Fibroblast of villous mesenchyme (primary cell): ENCODE results near the gene PROZ. TPM values are rescaled to one million over a fixed set of nuclear protein-coding genes. Genes with fewer than 3 reads are reported as not detected.

Experiments used
- DNase-seq: peaks from one replicate; pipeline ENCODE4 v3.0.0-alpha.2; 2010; ENCODE audit warnings: low read depth
- H3K4me3 ChIP-seq: 2 replicates; pipeline ENCODE4 v1.5.1; 2011; ENCODE audit warnings: low read depth, mild to moderate bottlenecking, low read length
- total RNA-seq: library from RNA; depleted of rRNA; stranded (reverse); fragments of >200 nt; gene quantifications from 2 replicates; pipeline ENCODE4 v1.2.3, GENCODE V29; 2012
- TF ChIP-seq, protein P1 (sequence below): IDR thresholded peaks from 2 replicates; pipeline ENCODE4 v1.5.1; 2012; ENCODE audit warnings: low read depth, mild to moderate bottlenecking, low read length; ENCODE audit not compliant: insufficient read depth

PROZ gene
- total RNA-seq, 1 donor = under 0.01 TPM

- TF ChIP-seq, protein P1, sequence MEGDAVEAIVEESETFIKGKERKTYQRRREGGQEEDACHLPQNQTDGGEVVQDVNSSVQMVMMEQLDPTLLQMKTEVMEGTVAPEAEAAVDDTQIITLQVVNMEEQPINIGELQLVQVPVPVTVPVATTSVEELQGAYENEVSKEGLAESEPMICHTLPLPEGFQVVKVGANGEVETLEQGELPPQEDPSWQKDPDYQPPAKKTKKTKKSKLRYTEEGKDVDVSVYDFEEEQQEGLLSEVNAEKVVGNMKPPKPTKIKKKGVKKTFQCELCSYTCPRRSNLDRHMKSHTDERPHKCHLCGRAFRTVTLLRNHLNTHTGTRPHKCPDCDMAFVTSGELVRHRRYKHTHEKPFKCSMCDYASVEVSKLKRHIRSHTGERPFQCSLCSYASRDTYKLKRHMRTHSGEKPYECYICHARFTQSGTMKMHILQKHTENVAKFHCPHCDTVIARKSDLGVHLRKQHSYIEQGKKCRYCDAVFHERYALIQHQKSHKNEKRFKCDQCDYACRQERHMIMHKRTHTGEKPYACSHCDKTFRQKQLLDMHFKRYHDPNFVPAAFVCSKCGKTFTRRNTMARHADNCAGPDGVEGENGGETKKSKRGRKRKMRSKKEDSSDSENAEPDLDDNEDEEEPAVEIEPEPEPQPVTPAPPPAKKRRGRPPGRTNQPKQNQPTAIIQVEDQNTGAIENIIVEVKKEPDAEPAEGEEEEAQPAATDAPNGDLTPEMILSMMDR = no peak
- DNase-seq = no peak
- no peak overlapping the region for H3K4me3 ChIP-seq
Observed at GRCh38 chr13:113172419-113172926, 14.0 kb downstream of the PROZ start.

DNA sequence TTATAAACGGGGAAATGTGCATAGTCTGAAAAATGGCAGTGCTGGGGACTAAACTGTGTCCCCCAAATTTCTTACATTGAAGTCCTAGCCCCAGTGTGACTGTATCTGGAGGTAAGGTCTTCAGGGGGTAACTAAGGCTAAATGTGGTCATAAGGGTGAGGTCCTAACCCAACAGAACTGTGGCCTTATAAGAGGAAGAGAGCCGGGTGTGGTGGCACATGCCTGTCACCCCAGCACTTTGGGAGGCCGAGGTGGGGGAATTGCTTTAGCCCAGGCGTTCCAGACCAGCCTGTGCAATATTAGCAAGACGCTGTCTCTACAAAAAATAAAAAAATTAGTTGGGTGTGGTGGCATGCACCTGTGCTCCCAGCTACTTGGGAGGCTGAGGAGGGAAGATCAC lies 17.8 kb downstream of the PROZ start:
- TF ChIP-seq, protein P1 = no peak
- no peak for DNase-seq
- H3K4me3 ChIP-seq = no peak overlapping the region

DNA sequence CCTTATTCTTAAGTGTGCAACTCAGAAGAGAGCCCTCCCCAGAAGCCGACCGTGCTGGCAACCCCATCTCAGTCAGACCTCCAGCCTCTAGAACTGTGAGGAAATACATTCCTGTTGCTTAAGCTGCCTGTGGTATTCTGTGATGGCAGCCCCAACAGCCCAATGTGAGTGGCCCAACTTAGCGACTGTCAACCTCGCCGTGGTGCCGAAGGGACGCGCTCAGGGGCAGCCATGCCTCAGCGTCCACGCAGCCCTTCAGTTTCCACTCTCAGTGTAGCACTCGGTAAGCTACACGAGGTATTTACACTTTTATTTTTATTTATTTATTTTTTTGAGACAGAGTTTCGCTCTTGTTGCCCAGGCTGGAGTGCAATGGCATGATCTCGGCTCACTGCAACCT lies 18.4 kb downstream of the PROZ start:
- DNase-seq = no peak
- TF ChIP-seq, protein P1 = no peak
- H3K4me3 ChIP-seq = no peak overlapping the region

DNA sequence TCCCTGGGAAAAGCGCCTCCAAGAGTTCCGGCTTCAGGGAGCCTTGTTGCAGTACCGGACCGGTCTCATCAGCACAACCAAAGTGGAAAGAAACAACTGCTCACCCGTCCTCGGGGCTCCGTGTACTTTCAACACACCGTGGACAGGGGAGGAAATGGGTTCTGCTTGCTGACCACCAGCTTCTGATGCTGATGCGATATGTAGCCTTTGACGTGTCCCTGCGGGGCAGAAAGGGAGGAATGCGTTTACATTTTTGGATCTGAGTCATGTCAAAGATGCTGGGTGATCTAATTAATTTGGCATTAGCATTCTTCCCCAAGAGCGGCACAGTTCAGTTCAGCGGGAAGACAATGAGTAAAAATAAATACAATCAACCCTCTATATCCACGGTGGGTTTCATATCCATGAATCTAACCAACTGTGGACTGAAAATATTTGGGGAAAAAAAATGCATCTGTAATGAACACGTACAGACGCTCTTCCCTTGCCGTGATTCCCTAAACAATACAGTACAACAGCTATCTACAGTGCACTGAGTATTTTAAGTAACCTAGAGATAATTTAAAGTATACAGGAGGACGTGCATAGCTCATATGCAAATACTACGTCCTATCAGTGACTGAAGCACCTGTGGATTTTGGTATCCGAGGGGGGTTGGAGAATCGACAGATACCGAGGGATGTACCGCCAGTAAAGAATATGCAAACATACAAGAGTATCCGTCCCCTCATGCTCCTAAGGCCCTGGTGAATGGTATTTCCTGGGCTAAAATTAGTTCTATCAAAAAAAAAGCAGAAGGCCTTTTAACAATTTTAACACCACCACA lies 19.8 kb downstream of the PROZ start:
- H3K4me3 ChIP-seq = peak overlapping the region; percentile 10
- peak; percentile 93 for DNase-seq
- TF ChIP-seq, protein P1 = no peak

DNA sequence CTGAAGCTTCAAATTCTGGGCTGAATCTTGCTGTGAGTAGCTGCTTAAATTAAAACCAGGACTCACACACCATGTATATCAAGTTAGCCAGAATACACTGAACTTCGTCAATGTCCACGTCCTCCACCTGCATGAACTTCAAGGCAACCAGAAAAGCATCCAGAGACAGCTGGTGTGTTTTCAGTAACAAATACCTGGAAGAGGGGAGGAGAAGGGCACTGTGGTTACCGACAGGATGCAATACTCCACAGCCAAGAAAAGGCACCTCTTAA lies 20.4 kb downstream of the PROZ start:
- TF ChIP-seq, protein P1 = no peak

DNA sequence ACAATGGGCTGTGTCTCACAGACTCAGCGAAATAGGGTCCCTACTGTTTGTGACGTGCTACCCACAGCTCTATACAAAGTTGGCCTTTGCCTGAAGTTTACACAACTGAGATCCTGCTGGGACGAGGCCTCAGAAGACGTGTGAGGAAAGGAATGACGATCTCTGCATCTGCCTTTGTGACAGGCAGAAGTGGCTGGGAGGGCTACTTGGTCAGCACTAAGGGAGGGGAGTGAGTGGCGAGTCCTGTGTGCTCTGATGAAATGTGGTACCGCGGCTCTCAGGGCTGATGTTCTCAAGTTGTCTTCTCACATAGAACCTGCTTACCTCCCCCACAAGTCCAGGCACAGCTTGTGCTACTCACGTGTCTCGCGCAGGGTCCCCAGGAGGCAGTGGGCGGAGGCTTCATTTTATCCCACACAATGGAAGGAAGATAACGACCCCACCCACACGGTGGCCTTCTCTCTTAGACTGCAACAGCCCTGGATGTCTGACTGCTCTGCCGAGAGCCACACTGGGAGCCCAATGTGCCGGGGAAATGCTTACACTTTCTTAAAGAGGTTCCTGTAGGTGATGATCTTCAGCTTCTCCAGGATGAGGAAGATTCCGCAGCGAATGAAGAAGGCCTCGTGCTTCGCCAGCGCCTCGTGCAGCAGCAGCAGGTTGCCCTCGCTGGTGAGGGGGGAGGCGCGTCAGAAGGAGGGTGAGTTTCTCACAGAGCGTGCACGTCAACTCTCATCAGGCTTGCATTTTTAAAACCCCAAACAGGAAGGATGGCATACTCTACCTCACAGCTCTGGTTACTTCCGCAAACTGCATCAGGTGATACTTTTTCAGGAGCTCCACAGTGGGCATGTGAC lies 21.2 kb downstream of the PROZ start:
- no peak for DNase-seq
- TF ChIP-seq, protein P1 = no peak
- no peak overlapping the region for H3K4me3 ChIP-seq

More for the DNA sequence above, 20.4 kb downstream of the PROZ start:
- H3K4me3 ChIP-seq = no peak overlapping the region
- no peak for DNase-seq
